ENCODE results near the gene WDR90.
A peak's percentile ranks its signal among the peaks of the same experiment; 100 is the strongest.
"Not testable (repeated sequence)": the region's sequence is repeated elsewhere in the genome, so short reads cannot be mapped to it uniquely, and the experiment has no call there.

Gene WDR90

DNA sequence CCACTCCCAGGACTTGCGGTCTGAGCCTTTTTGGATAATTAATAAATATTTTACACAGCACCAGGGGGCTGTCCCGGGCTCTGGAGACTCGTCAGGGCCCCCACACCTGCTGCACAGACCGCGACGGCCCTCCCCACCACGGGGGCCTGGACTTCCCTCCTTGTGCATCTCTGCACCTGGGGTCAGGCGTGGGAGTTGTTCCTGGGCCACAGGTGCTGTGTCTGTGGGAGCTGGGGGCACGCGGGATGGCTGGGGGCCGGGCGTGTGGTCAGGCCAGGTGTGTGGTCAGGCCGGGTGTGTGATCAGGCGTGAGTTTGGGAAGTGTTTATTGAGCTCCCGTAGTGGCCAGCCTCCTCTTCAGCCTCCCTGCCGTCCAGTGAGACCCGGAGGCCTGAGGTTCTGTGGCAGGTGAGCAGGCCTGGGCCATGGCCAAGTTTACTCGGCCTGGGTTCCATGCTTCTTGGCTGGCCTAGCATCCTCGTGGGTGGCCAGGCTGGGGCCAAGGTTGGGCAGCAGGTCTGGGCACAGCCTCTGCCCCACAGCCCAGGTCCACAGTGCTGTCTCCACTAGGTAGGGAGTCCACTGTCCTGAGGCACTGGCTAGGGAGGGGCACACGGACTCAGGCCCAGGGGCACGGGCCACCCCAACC, 29.2 kb downstream of the WDR90 start:
- no peak for DNase-seq

- DNase-seq, result peak; percentile 62
These were observed 30.0 kb downstream of the WDR90 start for GRCh38 chr16:678858-679813.

DNA sequence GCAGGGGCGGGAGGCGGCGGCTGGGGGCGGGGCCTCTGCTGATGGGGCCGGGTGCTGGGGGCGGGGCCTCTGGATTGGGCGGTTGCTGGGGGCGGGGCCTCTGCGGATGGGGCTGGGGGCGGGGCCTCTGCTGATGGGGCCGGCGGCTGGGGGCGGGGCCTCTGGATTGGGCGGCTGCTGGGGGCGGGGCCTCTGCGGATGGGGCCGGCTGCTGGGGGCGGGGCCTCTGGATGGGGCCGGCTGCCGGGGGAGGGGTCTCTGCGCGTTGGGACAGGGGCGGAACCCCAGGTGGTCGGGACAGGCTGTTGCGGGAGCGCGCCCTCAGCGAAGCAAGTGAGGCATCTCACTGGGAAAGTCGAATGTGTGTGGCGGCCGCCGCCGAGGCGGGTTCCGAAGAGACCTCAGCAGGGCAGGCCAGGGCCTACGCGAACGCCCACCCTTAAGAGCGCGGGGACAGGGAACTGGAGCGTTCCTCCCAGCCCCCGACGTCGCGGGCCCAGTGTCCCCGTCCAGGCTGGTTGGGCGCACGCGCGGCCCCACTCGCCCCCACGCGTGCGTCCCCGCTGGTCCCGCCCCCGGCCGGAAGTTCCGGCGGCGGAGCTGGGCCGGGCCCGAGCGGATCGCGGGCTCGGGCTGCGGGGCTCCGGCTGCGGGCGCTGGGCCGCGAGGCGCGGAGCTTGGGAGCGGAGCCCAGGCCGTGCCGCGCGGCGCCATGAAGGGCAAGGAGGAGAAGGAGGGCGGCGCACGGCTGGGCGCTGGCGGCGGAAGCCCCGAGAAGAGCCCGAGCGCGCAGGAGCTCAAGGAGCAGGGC, 30.9 kb downstream of the WDR90 start, which contains the start of gene STUB1:
STUB1 (plus strand) TSS at position 597 of the 811 bp plus-strand sequence; CDS start at position 713, 116 bp downstream.
- DNase-seq, result peak; percentile 88

DNA sequence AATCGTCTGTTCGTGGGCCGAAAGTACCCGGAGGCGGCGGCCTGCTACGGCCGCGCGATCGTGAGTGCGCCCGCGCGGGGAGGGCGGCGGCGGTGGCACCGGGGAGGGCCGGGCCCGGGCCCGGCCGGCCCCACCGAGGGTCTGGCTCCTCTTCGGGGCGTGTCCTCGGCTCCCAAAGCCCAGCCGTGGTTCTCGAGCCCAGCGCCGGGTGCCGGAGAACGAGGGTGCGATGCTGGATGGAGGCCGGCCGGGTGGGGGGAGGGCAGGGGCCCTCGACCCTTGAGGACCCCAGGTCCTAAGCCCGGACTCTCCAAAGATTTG, 31.4 kb downstream of the WDR90 start:
- DNase-seq, result no peak

GRCh38 chr16:680967-681745, 32.0 kb downstream of the WDR90 start:
- DNase-seq, result no peak

DNA sequence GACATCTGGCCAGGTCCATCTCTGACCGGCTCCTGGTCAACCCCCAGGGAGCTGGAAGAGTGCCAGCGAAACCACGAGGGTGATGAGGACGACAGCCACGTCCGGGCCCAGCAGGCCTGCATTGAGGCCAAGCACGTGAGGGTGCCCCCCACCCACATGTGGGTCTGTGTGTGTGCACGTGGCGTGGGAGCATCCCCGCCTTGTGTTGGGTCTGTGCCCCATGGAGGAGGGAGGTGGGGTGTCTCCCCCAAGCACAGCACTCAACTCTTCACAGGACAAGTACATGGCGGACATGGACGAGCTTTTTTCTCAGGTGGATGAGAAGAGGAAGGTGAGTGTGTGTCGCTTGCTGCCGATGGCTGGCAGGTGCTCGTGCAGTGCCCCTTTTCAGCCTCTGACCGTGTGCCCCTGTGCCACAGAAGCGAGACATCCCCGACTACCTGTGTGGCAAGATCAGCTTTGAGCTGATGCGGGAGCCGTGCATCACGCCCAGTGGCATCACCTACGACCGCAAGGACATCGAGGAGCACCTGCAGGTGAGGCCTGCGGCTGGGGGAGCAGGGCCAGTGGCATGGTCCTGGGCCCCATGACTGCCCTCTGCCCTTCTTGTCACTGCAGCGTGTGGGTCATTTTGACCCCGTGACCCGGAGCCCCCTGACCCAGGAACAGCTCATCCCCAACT, 32.7 kb downstream of the WDR90 start:
- DNase-seq, result no peak

DNA sequence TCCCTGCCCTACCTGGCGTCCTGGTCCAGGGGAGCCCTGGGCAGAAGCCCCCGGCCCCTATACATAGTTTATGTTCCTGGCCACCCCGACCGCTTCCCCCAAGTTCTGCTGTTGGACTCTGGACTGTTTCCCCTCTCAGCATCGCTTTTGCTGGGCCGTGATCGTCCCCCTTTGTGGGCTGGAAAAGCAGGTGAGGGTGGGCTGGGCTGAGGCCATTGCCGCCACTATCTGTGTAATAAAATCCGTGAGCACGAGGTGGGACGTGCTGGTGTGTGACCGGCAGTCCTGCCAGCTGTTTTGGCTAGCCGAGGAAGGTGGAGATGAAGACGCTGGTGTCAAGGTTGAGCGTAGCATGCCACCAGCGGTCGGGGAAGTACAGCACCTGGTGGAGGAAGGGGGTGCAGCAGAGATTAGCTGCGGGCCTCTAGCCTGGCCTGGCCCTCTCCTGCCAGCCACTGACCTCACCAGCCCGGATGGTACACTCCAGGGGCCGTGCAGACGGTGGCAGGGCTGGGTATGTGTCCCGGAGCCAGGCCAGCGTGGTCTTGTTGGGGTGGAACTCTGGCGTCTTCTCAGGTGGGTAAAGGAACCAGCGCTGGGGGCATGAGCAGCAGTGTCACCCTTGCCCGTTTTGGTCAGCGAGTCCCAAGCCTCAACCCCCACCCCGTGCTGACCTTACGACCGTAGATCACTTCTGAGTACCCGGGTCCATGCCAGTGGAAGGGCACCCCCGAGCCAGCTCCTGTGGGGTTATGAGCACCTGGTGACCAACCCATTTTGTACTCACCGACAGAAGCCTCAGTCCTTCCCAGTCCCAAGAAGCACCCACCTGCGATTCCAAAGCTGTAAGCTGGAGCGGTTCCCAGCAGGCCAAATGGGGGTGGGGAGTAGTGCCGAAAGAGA, 33.6 kb downstream of the WDR90 start:
- no peak for DNase-seq

GRCh38 chr16:683396-684070, 34.4 kb downstream of the WDR90 start:
- DNase-seq, result no peak

GRCh38 chr16:684071-684794, 35.1 kb downstream of the WDR90 start, which contains the start of gene JMJD8:
Gene JMJD8, minus strand, starts transcription at chr16:684334. Its CDS starts 15 bp downstream, at chr16:684319.
- DNase-seq, result peak; percentile 98

GRCh38 chr16:684961-685696, 36.0 kb downstream of the WDR90 start:
- no peak for DNase-seq

- DNase-seq, result no peak
These were observed 36.8 kb downstream of the WDR90 start for GRCh38 chr16:685967-686366.

GRCh38 chr16:686459-687260, 37.5 kb downstream of the WDR90 start:
- no peak for DNase-seq

DNA sequence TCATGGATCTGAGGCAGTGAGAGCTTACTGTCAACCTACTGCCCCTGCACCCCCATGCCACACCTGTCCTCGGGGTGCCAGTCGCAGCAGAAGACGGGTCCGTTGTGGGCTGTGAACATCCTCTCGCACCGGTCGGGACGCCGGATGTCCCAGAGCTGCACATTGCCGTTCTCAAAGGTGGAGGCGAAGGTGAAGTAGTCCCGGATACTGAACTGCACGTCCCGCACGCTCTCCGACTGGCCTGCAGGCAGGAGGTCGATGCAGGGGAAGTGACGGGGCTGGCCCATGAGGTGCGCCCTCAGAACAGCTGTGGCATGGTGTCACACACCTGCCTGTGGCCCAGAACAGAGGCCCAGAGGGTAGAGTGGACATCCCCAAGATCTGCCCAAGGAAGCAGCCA, 38.3 kb downstream of the WDR90 start:
- DNase-seq, result no peak

- no peak for DNase-seq
These were observed 40.2 kb downstream of the WDR90 start for GRCh38 chr16:689175-689897.

DNA sequence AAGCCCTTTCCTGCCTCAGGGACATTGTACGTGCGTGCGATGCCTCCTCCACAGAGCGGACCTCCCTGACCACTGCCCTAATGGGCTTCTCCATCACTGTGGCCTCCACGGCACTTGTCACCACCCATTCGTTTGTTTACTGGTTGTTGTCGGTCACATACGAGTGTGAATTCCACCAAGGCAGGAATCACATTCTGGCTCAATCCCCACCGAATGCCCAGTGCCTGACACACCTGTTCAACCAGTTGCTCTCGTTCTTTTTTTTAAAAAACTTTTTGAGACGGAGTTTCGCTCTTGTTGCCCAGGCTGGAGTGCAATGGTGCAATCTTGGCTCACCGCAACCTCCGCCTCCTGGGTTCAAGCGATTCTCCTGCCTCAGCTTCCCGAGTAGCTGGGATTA, 42.1 kb downstream of the WDR90 start:
- not testable (repeated sequence) for DNase-seq

DNA sequence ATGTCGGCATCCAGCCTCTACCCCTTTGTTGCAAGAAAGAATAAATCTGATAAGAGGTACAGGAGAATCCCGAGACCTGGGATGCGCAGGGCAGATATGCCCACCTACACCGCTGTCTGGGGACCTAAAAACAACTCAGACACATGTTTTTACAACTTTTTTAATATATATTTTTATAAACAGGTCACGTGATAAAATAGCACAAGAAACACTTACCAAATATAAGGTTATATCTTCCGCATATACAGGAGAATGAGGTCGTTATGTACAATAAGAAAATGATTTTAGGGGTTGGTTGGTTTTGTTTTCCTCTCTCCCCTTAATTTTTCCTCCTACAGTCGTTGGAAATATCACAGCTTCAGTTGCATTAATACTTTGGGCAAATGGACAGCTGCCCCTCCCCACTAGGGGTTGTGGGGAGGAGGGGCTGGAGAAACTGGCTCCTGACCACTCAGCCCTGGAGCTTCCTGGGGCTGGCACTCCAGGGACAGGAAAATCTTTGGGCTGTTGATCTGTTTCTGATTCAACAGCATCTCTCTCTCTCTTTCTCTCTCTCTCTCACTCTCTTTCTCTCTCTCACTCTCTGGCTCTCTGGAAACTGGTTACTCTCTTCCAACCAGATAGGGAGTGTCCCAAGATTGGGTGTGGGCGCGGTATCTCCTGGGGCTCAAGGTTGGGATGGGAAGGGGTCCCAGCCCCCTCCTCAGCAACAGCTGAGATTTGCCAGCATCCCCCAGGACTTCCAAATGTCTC, 43.4 kb downstream of the WDR90 start:
- no peak for DNase-seq
